SH-SY5Y (cell line): ENCODE results near the gene PDLIM7.

Experiments
- GATA2 ChIP-seq: IDR thresholded peaks from 2 replicates; pipeline ENCODE4 v1.6.1; 2011; ENCODE audit warnings: mild to moderate bottlenecking, low read depth, low read length
- GATA3 ChIP-seq: IDR thresholded peaks from 2 replicates; pipeline ENCODE4 v1.6.1; 2011; ENCODE audit warnings: low read depth, mild to moderate bottlenecking, low read length, moderate library complexity

PDLIM7 gene

DNA sequence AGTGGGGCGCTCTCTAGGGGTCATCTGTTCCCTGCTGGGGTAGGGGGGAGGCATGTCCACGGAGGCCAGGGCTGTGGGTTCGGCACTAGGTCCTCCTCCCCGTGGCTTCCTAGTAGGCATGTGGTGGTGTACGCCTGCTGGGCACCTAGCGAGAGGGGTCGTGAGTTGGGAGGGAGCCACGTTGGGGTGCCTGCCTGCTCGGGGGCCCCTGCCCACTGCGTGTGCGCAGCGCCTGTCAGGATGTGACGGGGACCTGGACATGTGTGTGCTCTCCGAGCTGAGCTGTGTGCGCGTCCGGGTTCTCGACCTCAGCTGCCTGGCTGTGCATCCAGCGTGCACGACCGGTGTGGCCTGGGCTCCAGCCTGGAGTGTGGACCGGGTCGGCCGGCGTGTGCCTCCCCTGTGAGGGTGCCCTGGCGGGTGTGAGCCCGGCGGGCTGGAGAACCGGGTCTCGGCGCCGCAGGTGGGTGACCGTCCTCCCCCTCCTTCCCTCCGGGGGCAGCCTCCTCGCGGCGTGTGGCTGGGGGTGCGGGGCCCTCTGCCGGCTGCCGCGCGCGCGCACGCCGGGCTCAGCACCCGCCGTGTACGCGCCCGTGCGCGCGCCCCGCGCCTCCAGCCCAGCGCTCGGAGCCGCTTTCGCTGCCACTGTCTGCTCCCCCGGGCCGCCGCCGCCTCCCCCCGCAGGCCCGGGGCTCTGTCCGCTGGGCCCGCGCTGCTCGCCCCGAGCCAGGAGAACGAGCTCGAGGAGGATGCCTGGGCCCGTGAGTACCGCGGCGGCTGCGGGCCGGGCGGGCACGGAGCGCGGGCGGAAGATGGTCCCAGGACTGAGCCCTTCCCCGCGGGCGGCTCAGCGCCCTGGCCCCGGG is 51.0 kb downstream of the PDLIM7 start, which contains the start of gene PRR7:
Gene PRR7 (plus strand): TSS at position 615 of the 866 bp plus-strand sequence. CDS start 8,254 bp downstream, outside the sequence.
- TF ChIP-seq GATA3: no peak
- no peak for TF ChIP-seq GATA2

DNA sequence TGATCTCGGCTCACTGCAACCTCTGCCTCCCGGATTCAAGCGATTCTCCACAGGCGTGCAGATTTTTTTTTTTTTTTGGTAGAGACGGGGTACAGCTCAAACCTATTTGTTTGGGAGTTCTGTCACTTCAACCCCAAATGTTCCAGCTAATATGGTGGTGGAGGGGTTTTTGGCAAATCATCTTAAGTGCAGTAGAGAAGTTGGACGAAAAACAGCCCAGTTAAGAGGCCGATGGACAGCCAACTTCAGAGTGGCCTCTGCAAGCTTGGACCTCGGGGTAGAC is 51.5 kb downstream of the PDLIM7 start:
- TF ChIP-seq GATA3 (no peak), GATA2 (no peak)

DNA sequence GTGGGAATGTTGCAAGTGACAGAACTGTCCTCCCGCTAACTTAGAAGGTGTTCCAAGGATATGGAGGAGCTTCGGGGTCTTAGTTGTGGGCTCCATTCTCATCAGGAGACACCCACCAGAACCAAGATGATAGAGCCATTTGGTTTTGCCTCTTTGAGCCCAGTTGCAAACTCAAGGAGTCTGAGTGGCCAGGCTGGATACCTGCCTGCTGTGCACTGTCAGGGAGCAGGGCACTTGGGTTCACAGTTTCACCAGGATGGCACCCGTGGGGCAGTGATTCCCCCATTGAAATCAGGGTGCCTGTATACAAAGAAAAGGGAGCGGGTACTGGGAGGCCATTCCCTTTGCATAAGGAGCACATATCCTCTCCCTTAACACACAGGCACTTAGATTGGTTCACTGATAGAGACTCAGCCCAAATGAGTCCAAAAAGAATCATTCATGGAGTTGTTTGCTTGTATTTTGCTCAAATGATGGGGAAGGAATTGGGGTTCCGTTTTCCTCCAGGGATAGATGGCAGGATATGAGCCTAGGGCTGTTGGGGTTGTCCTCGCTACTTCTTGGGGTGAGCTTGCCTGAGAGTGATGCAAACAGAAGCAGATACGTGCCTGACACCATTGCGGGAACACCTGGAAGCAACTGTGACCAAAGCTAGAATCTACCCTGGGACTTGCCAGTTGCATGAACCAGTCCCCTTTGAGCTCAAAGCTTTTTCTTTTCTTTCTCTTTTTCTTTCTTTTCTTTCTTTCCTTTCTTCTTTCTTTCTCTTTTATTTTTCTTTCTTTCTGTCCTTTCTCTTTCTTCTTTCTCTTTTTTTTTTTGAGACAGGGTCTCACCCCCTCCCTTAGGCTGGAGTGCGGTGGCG is 52.1 kb downstream of the PDLIM7 start:
- TF ChIP-seq GATA3: no peak
- TF ChIP-seq GATA2: no peak

DNA sequence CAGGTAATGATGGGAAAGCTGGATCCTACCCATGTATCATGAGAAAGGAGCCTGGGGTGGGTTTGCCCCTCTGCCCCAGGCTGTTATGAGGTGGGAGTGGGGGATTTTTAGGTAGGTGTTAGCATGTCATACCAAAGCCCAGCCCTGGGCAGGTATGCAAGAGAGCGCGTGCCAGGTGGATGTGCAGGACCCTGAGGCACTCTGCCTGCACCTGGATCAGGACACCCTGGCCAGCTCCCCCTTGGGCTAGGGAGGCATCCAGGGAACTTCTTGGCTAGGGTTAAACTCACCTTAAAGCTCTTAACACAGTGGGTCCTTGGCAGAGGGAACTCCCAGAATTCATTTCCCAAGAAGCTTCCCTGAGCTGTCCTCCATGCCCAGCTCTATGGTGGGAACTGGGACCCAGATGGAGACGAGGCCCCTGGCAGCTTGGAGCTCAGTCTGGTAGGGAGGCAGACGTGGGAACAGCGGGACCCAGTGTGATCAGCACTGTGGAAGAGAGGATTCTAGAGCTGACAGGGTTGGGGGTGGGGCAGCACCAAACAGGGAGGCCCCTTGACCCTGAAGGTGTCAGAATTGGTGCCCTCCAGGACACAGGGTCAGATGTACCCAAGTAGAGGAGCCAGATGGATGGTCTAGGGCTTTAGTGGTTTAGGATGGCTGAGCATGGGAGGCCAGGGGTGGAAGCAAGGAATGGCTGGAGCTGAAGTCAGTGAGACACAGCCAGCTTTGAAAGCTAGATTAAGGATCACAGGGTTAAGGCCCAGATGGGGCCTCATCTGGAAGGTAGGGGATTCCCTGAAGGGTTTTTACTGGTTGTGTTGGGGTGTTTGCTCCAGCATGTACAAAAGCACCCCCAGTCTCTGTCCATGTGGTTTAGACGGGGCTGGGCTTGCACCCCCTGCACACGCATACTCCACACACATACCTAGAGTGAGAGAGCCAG is 53.0 kb downstream of the PDLIM7 start:
- TF ChIP-seq GATA2 (no peak), GATA3 (no peak)

DNA sequence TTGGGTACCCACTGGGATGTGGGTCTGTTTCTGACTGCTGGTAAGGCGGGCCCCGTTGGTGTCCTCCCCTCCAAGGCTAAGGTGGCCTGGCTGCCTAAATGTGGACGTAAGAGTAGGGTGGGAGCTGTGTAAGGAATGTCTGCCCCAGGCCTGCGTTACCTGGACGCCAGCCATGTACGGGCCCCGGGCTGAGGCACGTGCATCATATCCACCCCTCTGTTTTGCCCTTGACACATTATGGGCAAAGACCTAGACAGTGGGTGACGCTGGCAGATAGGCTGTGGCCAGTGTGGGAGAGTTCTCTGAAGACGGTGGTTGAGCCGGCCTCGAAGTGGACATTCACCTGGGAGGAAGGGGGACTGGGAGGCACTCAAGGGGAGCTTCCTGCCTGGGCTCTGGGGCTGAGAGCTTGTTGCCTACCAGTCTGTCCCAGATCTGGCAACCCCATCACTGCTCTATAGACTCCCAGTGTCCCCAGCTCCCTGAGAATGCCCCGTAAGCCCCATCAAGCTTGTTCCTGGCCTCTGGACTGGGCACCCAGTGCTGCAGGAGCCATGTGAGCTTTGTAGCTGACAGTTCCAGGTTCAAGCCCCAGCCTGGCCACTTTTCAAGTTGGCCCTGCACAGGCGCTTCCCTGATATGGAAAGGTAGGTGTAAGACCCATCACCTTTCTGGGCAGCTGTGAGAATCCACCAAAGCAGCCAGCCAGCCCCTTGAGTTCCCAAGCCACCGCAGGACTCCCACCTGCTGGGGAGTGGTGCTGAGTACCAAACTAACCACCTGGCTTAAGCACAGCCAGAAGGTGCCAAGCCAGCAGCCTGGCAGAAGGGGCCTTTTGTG is 54.0 kb downstream of the PDLIM7 start:
- TF ChIP-seq GATA3 (no peak), GATA2 (no peak)

DNA sequence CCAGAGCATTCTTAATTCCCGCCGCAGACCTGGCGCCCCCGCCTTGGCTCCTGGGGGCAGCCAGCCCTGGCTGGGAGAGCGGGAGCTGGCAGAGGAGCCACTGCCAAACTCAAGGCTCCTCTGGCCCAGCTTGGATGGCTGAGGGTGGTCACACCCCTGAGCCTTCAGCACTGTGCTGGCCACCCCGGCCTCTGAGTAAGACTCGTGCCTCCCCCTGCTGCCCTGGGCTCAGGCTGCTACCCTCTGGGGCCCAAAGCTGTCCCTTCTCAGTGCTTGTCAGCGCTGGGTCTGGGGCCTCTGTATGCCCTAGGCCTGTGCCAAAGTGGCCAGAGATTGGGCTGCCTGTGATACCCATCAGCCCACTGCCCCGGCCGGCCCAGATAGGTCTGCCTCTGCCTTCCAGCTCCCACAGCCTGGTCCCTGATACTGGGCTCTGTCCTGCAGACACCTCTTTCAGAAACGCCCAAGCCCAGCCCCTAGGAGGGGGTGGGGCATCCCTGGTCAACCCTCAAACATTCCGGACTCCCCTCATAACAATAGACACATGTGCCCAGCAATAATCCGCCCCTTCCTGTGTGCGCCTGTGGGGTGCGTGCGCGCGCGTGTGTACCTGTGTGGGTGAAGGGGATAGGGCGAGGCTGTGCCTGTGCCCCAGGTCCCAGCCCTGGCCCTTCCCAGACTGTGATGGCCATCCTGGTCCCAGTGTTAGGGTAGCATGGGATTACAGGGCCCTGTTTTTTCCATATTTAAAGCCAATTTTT is 55.2 kb downstream of the PDLIM7 start:
- TF ChIP-seq GATA2 (no peak), GATA3 (no peak)

DNA sequence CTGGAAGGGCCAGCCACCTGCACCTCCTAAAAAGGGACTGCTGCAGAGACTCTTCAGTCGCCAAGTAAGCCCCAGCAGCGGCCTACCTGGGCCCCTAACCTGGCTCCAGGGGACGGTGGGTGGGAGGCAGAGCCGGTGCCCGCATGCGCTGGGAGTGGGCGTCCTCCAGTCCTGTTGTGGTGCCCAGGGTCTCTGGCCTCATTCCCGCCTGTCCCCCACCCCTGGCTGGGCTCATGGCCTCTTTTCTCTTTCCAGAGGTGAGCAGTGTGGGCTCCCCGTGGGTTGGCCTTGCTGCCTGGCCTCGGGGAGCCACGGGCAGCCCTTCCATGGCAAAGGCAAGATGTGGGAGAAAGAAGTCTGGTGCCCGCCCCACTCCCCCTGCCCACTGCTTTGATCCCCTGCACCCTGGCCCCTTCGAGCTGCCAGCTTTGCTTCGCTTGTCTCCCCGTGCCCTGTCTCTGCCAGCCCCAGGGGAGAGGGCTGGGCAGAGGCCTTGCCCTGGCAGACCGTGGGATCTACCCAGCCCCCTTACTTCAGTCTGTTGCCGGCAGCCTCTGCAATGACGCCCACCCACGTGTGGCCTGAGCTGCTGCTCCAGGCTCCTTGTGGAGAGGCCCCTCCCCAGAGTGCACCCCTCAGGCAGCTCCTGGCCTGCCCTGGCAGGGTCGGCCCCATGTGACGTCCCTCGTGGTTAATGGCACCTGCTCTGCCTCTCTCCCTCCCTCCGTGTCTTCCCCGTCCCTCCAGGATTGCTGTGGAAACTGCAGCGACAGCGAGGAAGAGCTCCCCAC is 56.2 kb downstream of the PDLIM7 start:
- no peak for TF ChIP-seq GATA3
- no peak for TF ChIP-seq GATA2

DNA sequence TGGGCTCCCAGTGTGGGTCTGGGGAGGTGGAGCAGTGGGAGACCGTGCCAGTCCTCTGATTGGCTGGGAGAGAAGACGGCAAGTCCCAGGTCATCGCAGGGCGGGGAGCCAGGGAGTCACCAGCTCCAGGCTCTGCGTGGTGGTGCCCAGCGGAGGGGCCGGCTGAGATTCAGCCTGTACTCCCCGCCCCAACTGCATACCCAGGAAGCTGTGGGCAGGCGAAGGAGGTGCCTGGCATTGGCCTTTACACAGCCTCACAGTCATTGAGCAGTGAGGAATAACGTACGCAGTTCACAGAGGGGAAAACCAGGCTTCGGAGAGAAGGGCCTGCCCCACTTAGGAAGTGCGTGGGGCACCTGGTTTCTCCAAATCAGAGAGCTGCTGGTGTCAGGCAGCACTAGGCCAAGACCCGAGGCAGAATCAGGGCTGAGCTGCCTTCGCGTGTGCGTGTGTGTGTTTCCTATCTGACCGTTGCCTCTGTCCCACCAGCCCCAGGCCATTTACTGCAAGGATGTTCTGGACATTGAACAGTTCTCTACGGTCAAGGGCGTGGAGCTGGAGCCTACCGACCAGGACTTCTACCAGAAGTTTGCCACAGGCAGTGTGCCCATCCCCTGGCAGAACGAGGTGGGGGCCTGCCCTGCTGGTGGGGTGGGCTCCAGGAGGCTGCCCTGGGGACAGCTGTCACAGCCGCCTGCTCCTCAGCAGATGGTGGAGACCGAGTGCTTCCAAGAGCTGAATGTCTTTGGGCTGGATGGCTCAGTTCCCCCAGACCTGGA is 57.0 kb downstream of the PDLIM7 start:
- TF ChIP-seq GATA3: no peak
- no peak for TF ChIP-seq GATA2

DNA sequence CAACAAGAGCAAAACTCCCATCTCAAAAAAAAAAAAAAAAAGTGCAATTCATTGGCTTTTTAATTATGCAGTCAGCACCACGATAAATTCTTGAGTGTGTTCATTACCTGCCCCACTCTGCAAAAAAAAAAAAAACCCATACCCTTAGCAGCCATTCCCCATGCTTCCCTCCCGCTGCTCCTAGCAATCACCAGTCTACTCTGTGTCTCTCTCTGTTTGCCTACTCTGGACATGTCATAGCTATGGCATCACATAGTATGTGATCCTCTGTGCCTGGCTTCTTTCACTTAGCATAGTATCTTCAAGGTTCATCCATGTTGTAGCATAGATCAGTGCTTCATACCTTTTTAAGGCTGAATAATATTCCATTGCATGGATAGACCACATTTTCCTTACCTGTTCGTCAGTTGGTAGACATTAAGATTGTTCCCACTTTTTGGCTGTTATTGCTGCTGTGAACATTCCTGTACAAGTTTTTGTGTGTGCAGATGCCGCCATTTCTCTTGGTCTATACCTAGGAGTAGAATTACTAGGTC is 57.8 kb downstream of the PDLIM7 start:
- no peak for TF ChIP-seq GATA2
- TF ChIP-seq GATA3: no peak

DNA sequence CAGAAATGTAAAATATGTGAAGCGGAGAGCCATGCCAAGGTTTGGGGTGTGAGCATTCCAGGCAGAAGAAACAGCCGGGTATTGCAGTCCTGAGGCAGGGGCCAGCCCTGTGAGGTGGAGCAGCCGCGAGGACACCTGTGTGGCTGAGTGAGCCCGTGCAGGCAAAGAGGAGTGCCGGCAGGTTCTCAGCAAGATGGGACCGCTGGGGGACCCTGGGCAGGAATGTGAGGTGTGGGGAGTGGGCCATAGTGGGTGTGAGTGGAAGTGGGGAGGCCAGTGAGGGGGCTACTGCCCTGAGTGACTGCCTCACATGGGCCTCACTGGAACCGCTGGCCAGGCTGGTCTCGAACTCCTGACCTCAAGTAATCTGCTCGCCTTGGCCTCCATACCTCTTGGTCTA is 58.9 kb downstream of the PDLIM7 start:
- TF ChIP-seq GATA2 (no peak), GATA3 (no peak)

DNA sequence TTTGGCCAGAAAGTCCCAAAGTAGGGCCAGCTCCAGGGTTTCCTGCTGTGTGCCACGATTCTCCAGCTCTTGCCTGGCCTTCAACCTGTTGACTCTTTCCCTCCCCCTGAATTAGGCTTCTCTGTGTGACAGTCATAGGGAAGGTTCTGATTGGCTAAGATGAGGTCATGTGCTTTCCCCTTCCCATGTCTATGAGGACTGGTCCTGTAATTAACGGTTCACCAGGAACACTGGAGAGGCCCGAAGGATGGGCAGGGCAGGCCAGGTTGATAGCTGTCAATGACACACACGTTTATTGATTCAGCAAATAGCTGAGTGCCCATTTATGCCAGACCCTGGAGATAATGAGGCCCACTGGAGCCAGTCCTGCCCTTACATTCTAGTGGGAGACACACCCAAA is 59.8 kb downstream of the PDLIM7 start:
- TF ChIP-seq GATA3: no peak
- TF ChIP-seq GATA2: no peak
